ENCODE data around the gene NR5A1. TPM values are rescaled to one million over a fixed set of nuclear protein-coding genes. Genes with fewer than 3 reads are reported as not detected.

Gene NR5A1
- total RNA-seq, 2 experiments from 2014 or later, result not detected

- DNase-seq (no peak), ATAC-seq (no peak)
- Mint-ChIP-seq H3K4me3 (no peak overlapping the region), H3K36me3 (ENCODE audit: low read depth) (no peaks in the 10 kb centered on the region), H3K9me3 (ENCODE audit: insufficient read depth) (no peaks in the 10 kb centered on the region), H3K27me3 (ENCODE audit: low read depth) (peaks cover 13% of the 10 kb centered on the region), H3K4me1 (ENCODE audit: low read depth) (no peaks in the 10 kb centered on the region), H3K27ac (no peak overlapping the region)
- ChIA-PET POLR2A (no interaction called here), CTCF (interaction anchor here (1.0 kb wide), 1 partner anchor 24 kb away, joined by 4 read pairs; the partner anchor contains the start of gene PSMB7)
Observed at GRCh38 chr9:124439086-124439485, 68.1 kb downstream of the NR5A1 start.

GRCh38 chr9:124438091-124438490, 69.1 kb downstream of the NR5A1 start:
- H3K4me1 Mint-ChIP-seq (ENCODE audit: low read depth), result no peaks in the 10 kb centered on the region
- ChIA-PET POLR2A (no interaction called here), CTCF (no interaction called here)
- peaks cover 12% of the 10 kb centered on the region for H3K27me3 Mint-ChIP-seq (ENCODE audit: low read depth)
- H3K36me3 Mint-ChIP-seq (ENCODE audit: low read depth), result no peaks in the 10 kb centered on the region
- no peaks in the 10 kb centered on the region for H3K9me3 Mint-ChIP-seq (ENCODE audit: insufficient read depth)
- H3K27ac Mint-ChIP-seq, result no peak overlapping the region
- H3K4me3 Mint-ChIP-seq, result no peak overlapping the region
- no peak for ATAC-seq
- no peak for DNase-seq

- Mint-ChIP-seq H3K9me3 (ENCODE audit: insufficient read depth) (no peaks in the 10 kb centered on the region), H3K4me1 (ENCODE audit: low read depth) (no peaks in the 10 kb centered on the region), H3K27ac (no peak overlapping the region), H3K4me3 (no peak overlapping the region), H3K27me3 (ENCODE audit: low read depth) (peaks cover 8% of the 10 kb centered on the region), H3K36me3 (ENCODE audit: low read depth) (no peaks in the 10 kb centered on the region)
- ChIA-PET CTCF (no interaction called here), POLR2A (no interaction called here)
- DNase-seq (no peak), ATAC-seq (no peak)
Observed at GRCh38 chr9:124437086-124437485, 70.1 kb downstream of the NR5A1 start.

GRCh38 chr9:124436320-124436719, 70.9 kb downstream of the NR5A1 start:
- Mint-ChIP-seq H3K4me3 (no peak overlapping the region), H3K4me1 (ENCODE audit: low read depth) (no peaks in the 10 kb centered on the region), H3K36me3 (ENCODE audit: low read depth) (no peaks in the 10 kb centered on the region), H3K27ac (no peak overlapping the region), H3K27me3 (ENCODE audit: low read depth) (peaks cover 2% of the 10 kb centered on the region), H3K9me3 (ENCODE audit: insufficient read depth) (no peaks in the 10 kb centered on the region)
- POLR2A ChIA-PET, result no interaction called here
- no peak for DNase-seq
- CTCF ChIA-PET, result interaction anchor here (1.8 kb wide), 1 partner anchor 18 kb away, joined by 5 read pairs; no protein-coding TSS in a partner anchor
- no peak for ATAC-seq

Other genes with a start within 250 kb of the NR5A1 start
- 10 to 100 TPM; 19.9 to 20.9 TPM for gene NEK6, start 249.4 kb downstream of the NR5A1 start, total RNA-seq
- 100 to 1,000 TPM; 114 to 119 TPM for gene PSMB7, start 92.0 kb downstream of the NR5A1 start, total RNA-seq
- not detected for gene ADGRD2, start 56.9 kb downstream of the NR5A1 start, total RNA-seq